Measurements from ENCODE around the gene SYT2.

Gene SYT2

GRCh38 chr1:202679406-202680177 is 30.7 kb downstream of the SYT2 start:
- DNase-seq (ENCODE audit: low spot score) = no peak

GRCh38 chr1:202677433-202677832 is 32.8 kb downstream of the SYT2 start:
- no peak for DNase-seq (ENCODE audit: low spot score)

DNA sequence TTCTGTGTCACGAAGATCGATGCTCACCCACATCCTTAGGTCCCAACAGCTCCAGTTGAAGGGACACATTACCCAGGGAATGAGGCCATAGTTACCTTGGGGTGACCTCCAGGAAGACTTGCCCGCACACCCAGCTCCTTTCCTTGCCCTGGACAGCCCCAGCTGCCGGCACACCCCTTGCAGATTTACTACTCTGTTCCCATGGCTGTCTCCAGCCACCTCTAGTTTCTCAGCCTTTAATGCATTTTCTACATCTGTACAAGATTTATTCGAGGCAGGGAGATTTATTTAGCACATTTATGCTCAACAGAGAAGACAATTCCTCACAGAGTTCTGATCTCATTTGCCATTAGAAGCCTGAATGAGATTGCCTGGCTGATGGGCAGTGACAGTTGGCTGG is 36.7 kb downstream of the SYT2 start:
- DNase-seq (ENCODE audit: low spot score) = no peak

DNA sequence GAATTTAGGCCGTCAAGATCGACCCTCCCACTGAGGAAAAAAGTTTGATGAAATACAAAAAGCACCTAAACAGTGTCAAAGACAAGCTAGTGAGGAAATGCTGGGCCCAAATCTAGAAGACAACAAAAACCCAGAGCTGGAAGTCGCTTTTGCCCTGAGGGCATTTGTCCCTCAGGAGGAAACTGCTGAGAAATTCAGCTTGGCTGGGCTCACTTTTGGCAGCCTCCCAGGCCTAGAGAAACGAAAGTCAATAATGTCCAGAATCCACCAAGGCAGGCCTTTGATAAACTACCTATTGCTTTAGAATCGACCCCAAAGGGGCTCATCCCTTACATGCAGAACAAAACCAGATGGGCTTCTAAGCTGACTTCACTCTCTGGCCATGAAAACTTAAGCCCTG is 38.9 kb downstream of the SYT2 start:
- DNase-seq (ENCODE audit: low spot score) = no peak

- no peak for DNase-seq (ENCODE audit: low spot score)
Measured at GRCh38 chr1:202665417-202665816, 44.8 kb downstream of the SYT2 start.

DNA sequence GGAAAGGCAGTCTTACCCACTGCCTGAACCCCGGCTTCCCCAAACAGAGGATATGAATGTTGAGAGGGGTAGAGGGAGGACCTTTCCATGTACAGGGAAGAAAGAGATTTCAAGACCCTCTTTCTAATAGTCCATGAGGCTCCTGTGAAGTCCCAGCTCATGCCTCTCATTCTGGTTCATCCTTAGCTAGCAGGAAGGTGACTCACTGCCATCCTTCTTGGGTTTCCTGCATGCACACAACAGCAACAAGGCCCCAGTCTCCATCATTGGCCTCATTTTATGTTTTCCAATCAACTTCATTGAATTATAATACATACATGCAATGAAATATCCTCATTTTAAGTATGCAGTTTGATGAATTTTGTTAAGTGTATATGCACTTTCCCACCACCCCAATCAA is 46.2 kb downstream of the SYT2 start:
- DNase-seq (ENCODE audit: low spot score) = no peak

GRCh38 chr1:202663131-202663530 is 47.1 kb downstream of the SYT2 start:
- DNase-seq (ENCODE audit: low spot score) = no peak

DNA sequence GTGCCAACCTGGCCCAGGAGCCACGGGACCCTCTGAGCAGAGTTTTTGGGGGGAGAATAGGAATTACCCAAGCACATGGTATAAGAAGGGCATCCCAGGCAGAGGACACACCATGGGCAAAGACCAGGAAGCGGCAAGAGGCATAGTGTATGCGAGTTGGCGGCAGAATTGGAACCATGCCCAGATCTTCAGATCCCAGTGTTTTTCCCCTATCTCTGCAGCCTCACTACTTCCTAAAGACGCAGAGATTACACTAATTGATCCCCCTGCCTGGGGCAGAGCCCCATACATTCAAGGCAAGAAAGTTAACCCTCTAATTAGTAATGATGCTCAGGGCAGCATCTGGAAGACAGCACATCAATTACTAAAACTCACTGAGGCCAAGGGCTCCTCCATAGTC is 48.2 kb downstream of the SYT2 start:
- no peak for DNase-seq (ENCODE audit: low spot score)

GRCh38 chr1:202661136-202661845 is 49.0 kb downstream of the SYT2 start:
- peak; percentile 22 for DNase-seq (ENCODE audit: low spot score)

- peak; percentile 40 for DNase-seq (ENCODE audit: low spot score)
Measured at GRCh38 chr1:202659974-202660373, 50.3 kb downstream of the SYT2 start.

- DNase-seq (ENCODE audit: low spot score) = no peak
Measured at GRCh38 chr1:202659541-202659940, 50.7 kb downstream of the SYT2 start.

DNA sequence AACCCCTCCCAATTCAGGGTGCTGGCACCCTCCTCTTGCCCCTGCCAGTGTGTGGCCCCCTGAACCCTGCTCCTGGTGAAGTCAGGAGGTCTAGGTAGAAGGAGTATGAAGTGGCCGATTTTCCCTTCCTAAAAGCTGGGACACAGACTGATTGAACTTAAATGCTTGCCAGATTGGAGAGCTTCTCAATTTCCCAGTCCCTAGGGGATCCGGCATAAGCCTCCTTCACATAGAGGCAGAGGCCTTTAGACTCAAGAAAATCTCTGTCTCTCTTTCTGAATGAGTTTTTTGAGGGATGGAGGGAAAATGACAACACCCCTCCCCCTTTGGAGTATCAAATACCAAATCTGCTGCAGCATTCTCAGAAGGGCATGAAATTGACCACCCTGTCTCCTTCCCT is 51.5 kb downstream of the SYT2 start:
- no peak for DNase-seq (ENCODE audit: low spot score)

DNA sequence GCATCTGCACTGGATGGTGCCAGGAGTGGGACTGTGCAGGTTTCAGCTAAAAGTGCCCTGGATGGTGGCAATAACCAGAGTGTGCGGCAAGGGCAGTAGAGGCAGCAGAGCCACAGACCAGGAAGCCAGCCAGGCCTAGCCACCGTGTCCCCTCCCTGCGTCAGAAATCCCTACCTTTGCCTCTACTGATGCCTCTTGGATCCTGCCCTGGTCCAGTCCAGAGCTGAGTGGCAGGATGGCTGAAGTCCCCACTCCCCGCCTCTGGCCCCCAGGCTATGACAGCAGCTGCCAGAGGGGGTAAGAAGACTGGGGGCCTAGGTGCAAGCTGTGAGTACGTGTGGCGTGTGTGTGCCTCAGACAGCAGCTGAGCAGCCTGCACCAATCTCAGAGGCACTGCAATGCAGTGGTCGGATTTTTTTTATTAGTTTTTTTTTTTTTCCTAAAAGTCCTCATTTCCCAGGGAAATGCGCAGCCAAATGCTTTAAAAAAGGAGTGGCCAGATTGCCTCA is 51.9 kb downstream of the SYT2 start:
- no peak for DNase-seq (ENCODE audit: low spot score)

- peak; percentile 16 for DNase-seq (ENCODE audit: low spot score)
Measured at GRCh38 chr1:202656951-202657646, 53.2 kb downstream of the SYT2 start.

- no peak for DNase-seq (ENCODE audit: low spot score)
Measured at GRCh38 chr1:202656057-202656456, 54.2 kb downstream of the SYT2 start.

GRCh38 chr1:202654079-202654478 is 56.2 kb downstream of the SYT2 start:
- no peak for DNase-seq (ENCODE audit: low spot score)

DNA sequence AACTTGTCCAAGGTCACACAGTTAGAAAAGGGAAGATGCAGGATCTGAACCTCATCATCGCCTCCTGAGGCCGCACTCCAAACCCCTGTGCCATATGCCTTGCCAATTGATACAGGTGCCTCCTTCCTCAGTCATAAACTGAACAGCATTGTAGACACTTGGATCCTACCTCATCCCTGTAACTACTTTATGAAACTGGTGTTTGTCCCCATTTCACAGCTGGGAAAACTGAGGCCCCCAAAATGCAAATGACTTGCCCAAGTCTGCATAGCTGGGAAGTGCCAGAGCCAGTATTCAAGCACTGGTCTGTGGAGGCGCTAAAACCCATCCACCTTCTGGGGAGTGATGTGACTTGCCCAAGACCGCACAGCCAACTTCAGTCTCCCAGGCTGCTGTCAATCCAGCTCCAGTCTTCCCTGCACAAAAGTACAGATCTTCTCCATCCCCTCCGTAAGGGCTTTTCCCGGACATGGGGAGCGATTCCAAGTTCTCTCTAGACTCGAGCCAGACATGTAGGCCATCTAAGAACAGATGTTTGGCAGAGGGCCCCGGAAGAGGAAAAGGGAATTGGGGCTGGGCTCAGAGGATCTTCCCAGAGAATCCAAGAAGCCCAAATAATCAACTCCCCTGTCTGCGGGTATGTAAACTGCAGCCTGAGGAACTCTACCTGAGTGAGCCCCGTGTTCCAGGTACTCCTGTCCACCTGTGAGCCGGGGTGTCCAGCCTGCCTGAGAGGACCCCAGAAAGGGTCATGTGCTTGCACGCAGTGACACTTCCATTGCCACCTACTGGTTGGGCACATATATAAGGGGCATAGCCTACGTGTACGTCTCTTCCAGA is 60.5 kb downstream of the SYT2 start:
- DNase-seq (ENCODE audit: low spot score) = no peak

- DNase-seq (ENCODE audit: low spot score) = no peak
Measured at GRCh38 chr1:202648605-202649226, 61.5 kb downstream of the SYT2 start.

DNA sequence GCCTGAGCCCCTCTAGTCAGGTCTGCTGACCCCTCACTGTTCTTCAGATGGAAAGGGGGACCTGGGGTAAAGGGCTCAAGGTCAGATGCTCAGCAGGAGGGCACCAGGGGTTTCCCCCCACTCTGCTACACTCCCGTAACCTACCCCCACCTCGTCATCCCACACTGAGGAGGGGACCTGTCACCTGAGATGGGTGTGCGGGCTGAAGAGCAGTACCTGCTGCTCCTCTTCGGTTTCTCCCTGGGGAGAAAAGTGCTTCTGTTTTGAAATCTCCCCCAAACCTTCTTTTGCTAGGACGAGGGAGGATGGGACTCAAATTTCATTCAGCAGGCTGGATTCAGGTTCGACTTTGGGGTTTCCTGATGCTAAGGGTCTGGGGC is 65.2 kb downstream of the SYT2 start:
- DNase-seq (ENCODE audit: low spot score) = no peak

- DNase-seq (ENCODE audit: low spot score) = no peak
Measured at GRCh38 chr1:202644219-202645096, 65.8 kb downstream of the SYT2 start.
